RWPE2 (cell line): ENCODE measurements around the gene DPH6.

Experiments
- ATAC-seq: fragments of 200-7000 bp; cut with Tn5 transposase; 3 replicates; pipeline ENCODE4 v1.9.1; 2021; ENCODE audit warnings: low read depth
- DNase-seq: peaks from one replicate; pipeline ENCODE4 v3.0.0-alpha.2; 2020; ENCODE audit warnings: low spot score
- H3K27ac ChIP-seq: fragments of 450-650 bp; 2 replicates; pipeline ENCODE4 v1.5.1; 2017; ENCODE audit warnings: mild to moderate bottlenecking; ENCODE audit not compliant: poor library complexity, severe bottlenecking
- H3K27me3 ChIP-seq: fragments of 250-450 bp; sonication (Bioruptor Pico); 2 replicates; pipeline ENCODE4 v1.5.1; 2021; ENCODE audit warnings: mild to moderate bottlenecking, moderate library complexity; ENCODE audit not compliant: insufficient read depth, poor library complexity, severe bottlenecking
- H3K36me3 ChIP-seq: fragments of 250-450 bp; sonication (Bioruptor Pico); 2 replicates; pipeline ENCODE4 v1.5.1; 2020; ENCODE audit warnings: low read depth, mild to moderate bottlenecking, moderate library complexity
- H3K4me1 ChIP-seq: fragments of 250-450 bp; sonication (Bioruptor Pico); 2 replicates; pipeline ENCODE4 v1.5.1; 2021; ENCODE audit warnings: mild to moderate bottlenecking, moderate library complexity; ENCODE audit not compliant: insufficient read depth, poor library complexity, severe bottlenecking
- H3K4me3 ChIP-seq: fragments of 250-450 bp; sonication (Bioruptor Pico); 2 replicates; pipeline ENCODE4 v1.5.1; 2021; ENCODE audit warnings: mild to moderate bottlenecking, moderate library complexity; ENCODE audit not compliant: severe bottlenecking
- H3K9me3 ChIP-seq: fragments of 250-450 bp; sonication (Bioruptor Pico); 2 replicates; pipeline ENCODE4 v1.5.1; 2021; ENCODE audit warnings: mild to moderate bottlenecking, moderate library complexity; ENCODE audit not compliant: severe bottlenecking
- TF ChIP-seq, protein P1 (sequence below): fragments of 450-650 bp; IDR thresholded peaks from one replicate; pipeline ENCODE4 v1.5.1; 2017; ENCODE audit warnings: mild to moderate bottlenecking, moderate library complexity; ENCODE audit not compliant: poor library complexity, severe bottlenecking

DPH6 gene

GRCh38 chr15:35519541-35520149, 26.3 kb downstream of the DPH6 start:
- H3K4me3 ChIP-seq = no peak overlapping the region
- H3K36me3 ChIP-seq = peaks cover 10% of the 10 kb centered on the region; the same call in 1 of the 2 replicates
- H3K4me1 ChIP-seq = peaks cover under 1% of the 10 kb centered on the region
- TF ChIP-seq, protein P1, sequence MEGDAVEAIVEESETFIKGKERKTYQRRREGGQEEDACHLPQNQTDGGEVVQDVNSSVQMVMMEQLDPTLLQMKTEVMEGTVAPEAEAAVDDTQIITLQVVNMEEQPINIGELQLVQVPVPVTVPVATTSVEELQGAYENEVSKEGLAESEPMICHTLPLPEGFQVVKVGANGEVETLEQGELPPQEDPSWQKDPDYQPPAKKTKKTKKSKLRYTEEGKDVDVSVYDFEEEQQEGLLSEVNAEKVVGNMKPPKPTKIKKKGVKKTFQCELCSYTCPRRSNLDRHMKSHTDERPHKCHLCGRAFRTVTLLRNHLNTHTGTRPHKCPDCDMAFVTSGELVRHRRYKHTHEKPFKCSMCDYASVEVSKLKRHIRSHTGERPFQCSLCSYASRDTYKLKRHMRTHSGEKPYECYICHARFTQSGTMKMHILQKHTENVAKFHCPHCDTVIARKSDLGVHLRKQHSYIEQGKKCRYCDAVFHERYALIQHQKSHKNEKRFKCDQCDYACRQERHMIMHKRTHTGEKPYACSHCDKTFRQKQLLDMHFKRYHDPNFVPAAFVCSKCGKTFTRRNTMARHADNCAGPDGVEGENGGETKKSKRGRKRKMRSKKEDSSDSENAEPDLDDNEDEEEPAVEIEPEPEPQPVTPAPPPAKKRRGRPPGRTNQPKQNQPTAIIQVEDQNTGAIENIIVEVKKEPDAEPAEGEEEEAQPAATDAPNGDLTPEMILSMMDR = peak; percentile 97
- DNase-seq (no peak), ATAC-seq (peak; percentile 83)
- no peaks in the 10 kb centered on the region for H3K9me3 ChIP-seq
- no peaks in the 10 kb centered on the region for H3K27me3 ChIP-seq
- H3K27ac ChIP-seq = no peak overlapping the region

- H3K27ac ChIP-seq = no peak overlapping the region
- TF ChIP-seq, protein P1 = no peak
Observed at GRCh38 chr15:35519052-35519451, 26.9 kb downstream of the DPH6 start.

GRCh38 chr15:35514759-35515158, 31.2 kb downstream of the DPH6 start:
- DNase-seq = no peak
- peaks cover 5% of the 10 kb centered on the region for H3K4me1 ChIP-seq
- peaks cover 3% of the 10 kb centered on the region; the same call in 1 of the 2 replicates for H3K36me3 ChIP-seq
- no peak overlapping the region for H3K27ac ChIP-seq
- H3K9me3 ChIP-seq = no peaks in the 10 kb centered on the region
- no peaks in the 10 kb centered on the region for H3K27me3 ChIP-seq
- ATAC-seq = peak; percentile 47; the same call in 1 of the 3 replicates
- TF ChIP-seq, protein P1 = no peak
- no peak overlapping the region for H3K4me3 ChIP-seq

More at GRCh38 chr15:35519052-35519451, 26.9 kb downstream of the DPH6 start:
- Histone ChIP-seq H3K27me3 (no peaks in the 10 kb centered on the region), H3K4me1 (peaks cover 5% of the 10 kb centered on the region), H3K36me3 (peaks cover 10% of the 10 kb centered on the region; the same call in 1 of the 2 replicates), H3K4me3 (no peak overlapping the region), H3K9me3 (no peaks in the 10 kb centered on the region)
- ATAC-seq = no peak
- no peak for DNase-seq

DNA sequence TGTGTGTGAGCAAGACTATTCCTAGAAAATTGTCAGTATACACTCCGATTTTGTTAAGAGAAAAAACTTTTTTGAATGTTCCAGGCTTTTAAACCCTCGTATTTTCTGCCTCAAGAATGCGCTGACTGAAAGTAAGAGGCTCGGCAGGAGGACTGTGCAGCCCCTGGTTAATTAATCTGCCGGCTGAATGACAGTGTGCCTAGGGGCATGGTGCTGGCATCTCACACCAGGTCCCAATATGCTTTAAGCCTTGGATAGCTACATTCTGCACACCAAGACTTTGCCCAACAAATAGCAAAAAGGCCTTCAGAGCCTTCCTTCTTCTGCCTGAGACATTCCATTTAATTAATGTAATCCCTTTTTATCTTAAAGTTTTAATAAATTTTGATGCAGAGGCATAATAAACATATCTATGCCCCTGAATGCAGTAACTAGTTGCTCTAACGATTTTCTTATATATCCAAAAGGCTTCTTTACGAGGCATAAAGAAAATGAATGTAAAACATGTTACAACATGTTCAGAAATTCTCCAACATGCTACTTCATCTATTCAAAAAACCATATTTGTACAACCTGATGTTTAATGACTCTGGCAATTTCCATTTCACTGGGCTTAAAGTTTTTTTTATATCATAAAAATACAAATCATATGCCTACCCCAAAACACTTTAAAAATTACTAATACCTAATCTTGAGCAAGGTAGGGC, 37.9 kb downstream of the DPH6 start:
- Histone ChIP-seq H3K9me3 (no peaks in the 10 kb centered on the region), H3K27me3 (no peaks in the 10 kb centered on the region), H3K36me3 (peaks cover 15% of the 10 kb centered on the region), H3K4me3 (peak overlapping the region; percentile 12), H3K27ac (peak overlapping the region; percentile 51), H3K4me1 (peaks cover 39% of the 10 kb centered on the region)
- TF ChIP-seq, protein P1 = no peak
- DNase-seq = no peak
- peak; percentile 58 for ATAC-seq
